Transverse colon (tissue), 4 donors: ENCODE data around the gene DCST1. TPM values are rescaled to one million over a fixed set of nuclear protein-coding genes. Genes with fewer than 3 reads are reported as not detected.

Experiments used
- DNase-seq: peaks from one replicate; pipeline ENCODE4 v3.0.0-alpha.2; 2019
- H3K27ac ChIP-seq, 4 donors: fragments of 200-600 bp; sonication (generic); 2 replicates each; pipeline ENCODE4 v1.5.1; 2016 to 2018; ENCODE audit warnings: inconsistent platforms in 4 of 4
- H3K27me3 ChIP-seq: fragments of 200-600 bp; sonication (generic); 2 replicates; pipeline ENCODE4 v1.5.1; 2017; ENCODE audit warnings: inconsistent platforms
- H3K36me3 ChIP-seq, 4 donors: fragments of 200-600 bp; sonication (generic); 2 replicates each; pipeline ENCODE4 v1.5.1; 2017 to 2019; ENCODE audit warnings: inconsistent platforms in 4 of 4
- H3K4me1 ChIP-seq, 4 donors: fragments of 200-600 bp; sonication (generic); 2 replicates each; pipeline ENCODE4 v1.5.1; 2017 to 2020; ENCODE audit warnings: inconsistent platforms in 4 of 4
- H3K4me3 ChIP-seq, 4 donors: fragments of 200-600 bp; sonication (generic); 1 replicate in 1 of 4; 2 replicates in 3 of 4; pipeline versions ENCODE4 v1.5.1 to v1.6.1; 2017 to 2019; ENCODE audit warnings: inconsistent platforms in 4 of 4
- H3K9me3 ChIP-seq, 2 donors: fragments of 200-600 bp; sonication (generic); 2 replicates each; pipeline ENCODE4 v1.5.1; 2017 to 2019; ENCODE audit warnings: inconsistent platforms in 2 of 2
- CTCF ChIP-seq, 5 experiments: fragments of 200-600 bp in 3 of 5; fragments of 450-650 bp in 2 of 5; sonication (generic) in 3 of 5; IDR thresholded peaks; 1 replicate in 2 of 5; 2 replicates in 3 of 5; pipeline ENCODE4 v1.5.1; 2016 to 2017; ENCODE audit warnings: antibody characterized with exemption in 5 of 5, inconsistent platforms in 3 of 5, mild to moderate bottlenecking in 2 of 5, moderate library complexity in 1 of 5
- EP300 ChIP-seq: sonication (generic); formaldehyde crosslinking; IDR thresholded peaks from one replicate; pipeline ENCODE4 v1.6.1; 2017; ENCODE audit warnings: antibody characterized with exemption, low read depth
- POLR2A ChIP-seq: fragments of 450-650 bp; IDR thresholded peaks from one replicate; pipeline ENCODE4 v1.6.1; 2016; ENCODE audit warnings: antibody characterized with exemption, mild to moderate bottlenecking, moderate library complexity
- POLR2AphosphoS5 ChIP-seq, 3 donors: sonication (generic); formaldehyde crosslinking; IDR thresholded peaks; one replicate each; pipeline ENCODE4 v1.6.1; 2016; ENCODE audit warnings: antibody characterized with exemption in 3 of 3
- WGBS, 2 donors: methylation state at CpG; one replicate each; pipeline ENCODE4 v1.1.5; 2018; ENCODE audit warnings: low coverage in 1 of 2; 5-methylcytosine and 5-hydroxymethylcytosine counted together
- in situ Hi-C, 4 donors: fragments of 200-750 bp; cut with MboI; loops; one replicate each; pipeline versions ENCODE4 v1.15.0 to v1.15.1; 2017; ENCODE audit warnings: low sequenced_read_pairs in 3 of 4, low pct_ligation_motif_present in 1 of 4, low pct_unique_long_range_greater_than_20kb in 1 of 4
- intact Hi-C: fragments of 100-400 bp; cut with DNase I; formaldehyde crosslinking; loops from one replicate; pipeline ENCODE4 v1.15.1; 2023; ENCODE audit warnings: low total_unique reads
- total RNA-seq, 4 donors: library from RNA; depleted of rRNA; stranded (reverse); fragments of >200 nt; gene quantifications; one replicate each; pipeline ENCODE4 v1.1.0, GENCODE V29; 2016

DCST1 gene
- total RNA-seq, 4 donors from 2014 or later = 0.32 to 0.41 TPM; not detected in 2

GRCh38 chr1:155079487-155080311, 46.1 kb downstream of the DCST1 start:
- TF ChIP-seq CTCF (IDR thresholded peaks at IDR 0.05) (no peak), POLR2A (no peak), EP300 (no peak), POLR2AphosphoS5 (IDR thresholded peaks at IDR 0.05) (no peak)
- intact Hi-C loops = loop anchor here (10.0 kb wide), 1 partner anchor 595 kb away; no protein-coding TSS in a partner anchor
- H3K36me3 ChIP-seq = no peaks in the 10 kb centered on the region
- DNase-seq = peak; percentile 38
- peaks cover 54% of the 10 kb centered on the region for H3K27me3 ChIP-seq
- H3K4me1 ChIP-seq = peaks cover 46 to 67% (median 58%) of the 10 kb centered on the region in 4 donors
- H3K27ac ChIP-seq = peak overlapping the region in 2 of 4 donors; percentile 1 to 35
- H3K4me3 ChIP-seq = peak overlapping the region; percentile 25 to 56 (median 46)
- 1% methylated on average over 60 of the region's 67 CpGs; no CpG with 5 or more reads in 1 of the 2 donors for WGBS, 2 donors
- H3K9me3 ChIP-seq = no peaks in the 10 kb centered on the region
- in situ Hi-C loops = no loop called here

GRCh38 chr1:155080312-155081228, 46.9 kb downstream of the DCST1 start:
- Histone ChIP-seq H3K27me3 (peaks cover 54% of the 10 kb centered on the region), H3K4me3 (peak overlapping the region; percentile 18 to 56 (median 46)), H3K4me1 (peaks cover 47 to 69% (median 60%) of the 10 kb centered on the region in 4 donors), H3K36me3 (no peaks in the 10 kb centered on the region), H3K27ac (peak overlapping the region in 3 of 4 donors; percentile 10 to 94 (median 24)), H3K9me3 (no peaks in the 10 kb centered on the region)
- intact Hi-C loops = loop anchor here (10.0 kb wide), 1 partner anchor 596 kb away; no protein-coding TSS in a partner anchor
- DNase-seq = peak; percentile 54
- 1% methylated on average over 62 of the region's 71 CpGs; no CpG with 5 or more reads in 1 of the 2 donors for WGBS, 2 donors
- in situ Hi-C loops = no loop called here
- no peak for TF ChIP-seq CTCF (IDR thresholded peaks at IDR 0.05)
- peak in 1 of 3 donors; percentile 10 for TF ChIP-seq POLR2AphosphoS5 (IDR thresholded peaks at IDR 0.05)
- TF ChIP-seq EP300 = no peak
- TF ChIP-seq POLR2A = peak; percentile 29

- intact Hi-C loops (loop anchor here (10.0 kb wide), 1 partner anchor 597 kb away; no protein-coding TSS in a partner anchor), in situ Hi-C loops (no loop called here)
- H3K9me3 ChIP-seq = no peaks in the 10 kb centered on the region
- TF ChIP-seq EP300 (no peak), CTCF (IDR thresholded peaks at IDR 0.05) (no peak), POLR2A (no peak), POLR2AphosphoS5 (IDR thresholded peaks at IDR 0.05) (no peak)
- peaks cover 54% of the 10 kb centered on the region for H3K27me3 ChIP-seq
- H3K4me1 ChIP-seq = peaks cover 52 to 80% (median 69%) of the 10 kb centered on the region in 4 donors
- no peaks in the 10 kb centered on the region for H3K36me3 ChIP-seq
- H3K4me3 ChIP-seq = peak overlapping the region in 3 of 4 donors; percentile 8 to 56 (median 49)
- WGBS, 2 donors = 4 to 5% methylated on average over 21 to 43 of the region's 68 CpGs
- H3K27ac ChIP-seq = peak overlapping the region; percentile 90 to 94 (median 92)
- DNase-seq = peak; percentile 54
Observed at GRCh38 chr1:155081472-155082300, 48.1 kb downstream of the DCST1 start.
